LNCAP (cell line): Measurements from ENCODE around the gene CPXM1.

ENCODE experiments used
- TF ChIP-seq, protein P1 (sequence below): fragments of 450-650 bp; IDR thresholded peaks from 2 replicates; pipeline ENCODE4 v1.5.1; 2017; ENCODE audit warnings: mild to moderate bottlenecking

CPXM1 gene

DNA sequence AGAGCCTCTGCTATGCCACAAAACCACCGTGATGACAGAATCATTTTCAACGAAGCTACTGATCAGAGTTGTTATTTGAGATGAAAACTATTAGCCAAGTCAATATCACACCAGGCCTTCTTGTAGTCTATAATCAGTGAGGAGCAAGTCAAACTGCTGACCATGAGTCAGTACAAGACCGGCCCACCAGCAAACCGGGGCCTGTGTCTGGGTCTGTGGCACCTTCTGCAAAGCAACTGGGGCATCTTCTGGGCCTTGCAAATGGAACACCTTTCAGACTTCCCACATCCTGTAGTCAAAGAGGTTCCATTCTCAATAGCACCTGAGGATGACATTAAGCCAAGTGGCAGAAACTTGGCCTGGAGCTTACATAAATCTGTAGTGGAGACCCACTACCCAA, 38.5 kb downstream of the CPXM1 start:
- TF ChIP-seq, protein P1, sequence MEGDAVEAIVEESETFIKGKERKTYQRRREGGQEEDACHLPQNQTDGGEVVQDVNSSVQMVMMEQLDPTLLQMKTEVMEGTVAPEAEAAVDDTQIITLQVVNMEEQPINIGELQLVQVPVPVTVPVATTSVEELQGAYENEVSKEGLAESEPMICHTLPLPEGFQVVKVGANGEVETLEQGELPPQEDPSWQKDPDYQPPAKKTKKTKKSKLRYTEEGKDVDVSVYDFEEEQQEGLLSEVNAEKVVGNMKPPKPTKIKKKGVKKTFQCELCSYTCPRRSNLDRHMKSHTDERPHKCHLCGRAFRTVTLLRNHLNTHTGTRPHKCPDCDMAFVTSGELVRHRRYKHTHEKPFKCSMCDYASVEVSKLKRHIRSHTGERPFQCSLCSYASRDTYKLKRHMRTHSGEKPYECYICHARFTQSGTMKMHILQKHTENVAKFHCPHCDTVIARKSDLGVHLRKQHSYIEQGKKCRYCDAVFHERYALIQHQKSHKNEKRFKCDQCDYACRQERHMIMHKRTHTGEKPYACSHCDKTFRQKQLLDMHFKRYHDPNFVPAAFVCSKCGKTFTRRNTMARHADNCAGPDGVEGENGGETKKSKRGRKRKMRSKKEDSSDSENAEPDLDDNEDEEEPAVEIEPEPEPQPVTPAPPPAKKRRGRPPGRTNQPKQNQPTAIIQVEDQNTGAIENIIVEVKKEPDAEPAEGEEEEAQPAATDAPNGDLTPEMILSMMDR = no peak

DNA sequence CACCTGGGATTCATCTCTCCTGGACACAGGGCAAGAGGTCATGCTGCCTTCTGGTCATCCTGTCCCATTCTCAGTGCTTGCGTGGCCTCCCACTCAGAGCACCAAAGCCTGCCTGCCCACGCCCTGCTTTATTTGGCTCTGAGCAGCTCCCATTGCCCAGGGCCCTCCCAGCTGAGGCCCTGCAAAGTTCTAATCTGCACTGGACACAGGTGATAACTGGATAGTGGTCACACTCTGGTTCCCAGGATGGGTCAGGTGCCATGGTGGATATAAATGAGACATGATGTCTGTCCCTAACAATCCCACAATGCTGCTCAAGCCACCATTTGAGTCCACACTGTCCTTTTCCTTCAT, 39.5 kb downstream of the CPXM1 start:
- TF ChIP-seq, protein P1 = no peak

DNA sequence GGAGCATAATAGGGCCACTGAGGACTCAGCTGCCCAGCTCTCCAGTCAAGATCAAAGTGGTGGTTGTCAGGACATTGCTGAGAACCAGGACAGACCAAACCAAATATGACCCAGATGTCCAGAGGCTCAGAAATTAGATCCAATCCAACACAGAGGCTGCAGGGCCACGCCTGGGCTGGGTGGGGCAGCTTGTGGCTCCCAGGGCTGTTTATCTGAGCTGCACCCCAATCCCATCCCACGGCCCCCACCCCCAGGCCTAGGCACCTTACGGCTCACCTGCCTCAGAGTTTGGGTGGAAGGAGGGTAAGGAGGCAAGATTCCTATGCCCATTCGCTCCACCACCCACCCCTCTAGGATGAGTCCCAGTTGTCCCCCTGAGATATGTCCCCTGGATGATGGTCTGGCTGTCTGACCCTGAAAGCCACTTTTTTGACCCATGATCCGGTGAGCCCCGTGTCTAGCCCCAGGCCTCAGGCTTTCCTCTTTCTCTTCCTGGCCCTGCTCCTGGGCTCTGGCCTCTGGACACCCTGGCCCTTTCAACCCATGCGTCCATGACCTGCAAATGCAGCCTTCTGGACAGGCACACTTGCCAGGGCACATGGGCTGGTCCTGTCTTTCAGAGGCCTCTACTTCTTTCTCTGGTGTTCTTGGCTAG, 40.0 kb downstream of the CPXM1 start:
- TF ChIP-seq, protein P1 = no peak

DNA sequence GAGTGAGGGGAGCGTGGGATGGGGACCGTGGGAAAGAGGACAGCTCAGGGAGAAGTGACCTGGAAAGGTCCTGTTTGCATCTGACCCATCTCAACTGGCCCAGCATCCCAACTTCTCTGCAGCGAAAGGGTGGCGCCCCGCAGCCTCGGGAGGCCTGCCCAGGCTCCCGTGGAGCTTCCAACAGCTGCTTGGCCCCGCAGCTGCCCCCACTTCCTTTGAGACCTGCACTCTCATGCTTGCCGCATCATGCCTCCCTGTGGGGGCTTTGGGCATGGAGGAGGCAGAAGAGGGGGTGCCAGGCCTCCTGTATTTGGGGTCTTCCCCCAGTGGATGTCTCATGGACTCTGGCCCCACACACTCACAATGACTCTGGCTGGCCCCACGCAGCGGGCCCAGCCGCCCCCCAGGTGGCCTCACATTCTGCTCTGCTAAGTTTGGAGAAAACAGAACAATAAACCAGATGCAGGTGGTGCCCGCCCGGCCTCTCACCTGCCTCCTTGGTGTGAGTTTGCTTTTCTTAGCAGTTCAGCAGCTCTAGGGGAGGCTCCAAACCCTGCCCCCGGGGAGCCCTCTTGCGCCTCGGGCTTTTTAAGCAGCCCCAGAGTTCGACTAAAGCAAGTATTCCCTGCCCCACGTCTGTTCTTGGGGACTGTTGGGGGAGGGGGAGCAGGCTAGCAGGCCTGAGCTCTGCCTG, 40.7 kb downstream of the CPXM1 start:
- TF ChIP-seq, protein P1 = no peak

DNA sequence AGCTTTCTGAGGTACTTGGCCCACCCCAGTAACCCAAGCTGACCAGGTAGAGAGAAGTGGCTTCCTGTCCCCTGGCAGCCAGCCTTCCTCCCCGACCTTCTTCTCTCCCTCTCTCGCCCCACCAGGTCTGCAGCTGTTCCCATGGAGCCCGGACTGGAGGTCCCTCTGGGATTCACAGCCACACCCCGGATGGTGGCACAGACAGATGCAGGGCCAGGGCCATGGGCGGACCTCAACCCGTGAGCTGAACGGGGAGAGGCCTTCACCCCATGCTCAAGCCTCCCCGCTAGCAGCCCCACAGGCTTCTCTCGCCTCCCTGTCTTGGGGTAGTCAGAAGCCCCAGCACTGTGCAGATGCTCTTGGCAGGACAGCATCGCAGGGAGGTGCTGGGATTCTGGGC, 41.3 kb downstream of the CPXM1 start:
- TF ChIP-seq, protein P1 = no peak

DNA sequence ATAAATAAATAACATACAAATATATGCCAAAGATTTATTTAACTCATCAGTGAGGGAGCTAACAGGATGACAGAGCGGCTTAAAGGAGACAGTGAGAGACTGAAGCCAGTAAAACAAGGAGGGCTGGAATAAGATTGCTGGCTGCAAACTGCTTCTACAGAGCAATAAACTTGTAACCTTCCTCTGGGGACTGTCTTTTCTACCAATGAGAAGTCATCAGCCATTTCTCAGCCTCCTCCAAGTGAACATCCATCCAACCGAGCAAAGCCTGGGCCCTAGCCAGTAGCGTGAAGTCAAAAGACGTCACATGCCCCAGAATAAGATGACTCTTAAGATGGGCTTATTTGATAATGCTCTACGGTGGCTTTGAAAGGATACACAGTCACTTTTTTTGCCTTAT, 42.5 kb downstream of the CPXM1 start:
- TF ChIP-seq, protein P1 = no peak

DNA sequence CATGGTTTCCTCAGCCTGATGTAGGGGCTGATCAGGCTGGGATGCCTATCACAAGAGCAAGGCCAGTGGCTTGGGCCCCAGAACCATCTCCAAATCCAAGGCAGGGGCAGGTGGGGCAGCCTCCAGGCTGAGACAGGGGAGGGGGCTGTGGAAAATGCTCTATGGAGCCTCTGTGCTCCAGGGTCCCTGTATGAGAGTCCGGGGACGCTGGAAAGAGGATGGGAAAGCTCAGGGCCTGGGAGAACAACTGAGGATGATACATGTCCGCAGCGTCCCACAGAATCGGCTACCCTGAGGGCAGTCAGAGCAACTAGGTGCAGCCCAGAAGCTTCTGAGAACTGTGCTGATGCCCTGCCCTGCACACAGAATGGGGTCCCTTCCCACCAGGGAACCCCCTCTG, 43.4 kb downstream of the CPXM1 start:
- TF ChIP-seq, protein P1 = no peak
